ENCODE results near the gene RPL18.
"Not testable (repeated sequence)": the region's sequence is repeated elsewhere in the genome, so short reads cannot be mapped to it uniquely, and the experiment has no call there.

Gene RPL18

GRCh38 chr19:48659768-48660167 is 40.8 kb upstream of the RPL18 start:
- Histone ChIP-seq H2AFZ (ENCODE audit: low read depth) (no peak overlapping the region), H3K27ac (no peak overlapping the region), H3K9ac (no peak overlapping the region), H3K79me2 (ENCODE audit: insufficient read depth, low read depth) (no peaks in the 10 kb centered on the region), H4K20me1 (ENCODE audit: insufficient read depth) (no peaks in the 10 kb centered on the region), H3K36me3 (ENCODE audit: insufficient read depth) (no peaks in the 10 kb centered on the region), H3K4me2 (no peak overlapping the region), H3K4me3 (IDR thresholded peaks at IDR 0.05; ENCODE audit: insufficient read depth, low read depth, low read length) (no peak overlapping the region), H3K27me3 (ENCODE audit: insufficient read depth, low read depth) (peaks cover 36% of the 10 kb centered on the region), H3K4me1 (ENCODE audit: low read depth, poor library complexity, severe bottlenecking) (peaks cover 13% of the 10 kb centered on the region)
- TF ChIP-seq CTCF (conservative IDR thresholded peaks at IDR 0.05; ENCODE audit: low read depth, low read length), result no peak

DNA sequence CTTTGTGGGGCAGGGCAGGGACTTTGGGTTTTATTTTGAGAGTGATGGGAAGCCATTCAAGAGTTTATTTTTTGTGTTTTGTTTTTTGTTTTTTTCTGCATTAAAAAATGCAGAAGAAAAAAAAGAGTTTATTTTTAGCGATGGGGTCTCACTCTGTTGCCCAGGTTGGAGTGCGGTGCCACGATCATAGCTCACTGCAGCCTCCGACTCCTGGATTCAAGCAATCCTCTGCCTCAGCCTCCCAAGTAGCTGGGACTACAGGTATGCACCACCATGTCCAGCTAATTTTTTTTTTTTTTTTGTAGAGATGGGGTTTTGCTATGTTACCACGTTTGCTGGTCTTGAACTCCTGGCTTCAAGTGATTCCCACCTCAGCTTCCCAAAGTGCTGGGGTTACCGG is 39.5 kb upstream of the RPL18 start:
- no peak for TF ChIP-seq CTCF (conservative IDR thresholded peaks at IDR 0.05; ENCODE audit: low read depth, low read length)
- no peaks in the 10 kb centered on the region for H3K79me2 ChIP-seq (ENCODE audit: insufficient read depth, low read depth)
- no peak overlapping the region for H3K4me3 ChIP-seq (IDR thresholded peaks at IDR 0.05; ENCODE audit: insufficient read depth, low read depth, low read length)
- peaks cover 19% of the 10 kb centered on the region for H3K4me1 ChIP-seq (ENCODE audit: low read depth, poor library complexity, severe bottlenecking)
- no peaks in the 10 kb centered on the region for H3K36me3 ChIP-seq (ENCODE audit: insufficient read depth)
- H3K27me3 ChIP-seq (ENCODE audit: insufficient read depth, low read depth), result peaks cover 34% of the 10 kb centered on the region
- no peaks in the 10 kb centered on the region for H4K20me1 ChIP-seq (ENCODE audit: insufficient read depth)
- no peak overlapping the region for H2AFZ ChIP-seq (ENCODE audit: low read depth)
- H3K9ac ChIP-seq, result no peak overlapping the region
- H3K4me2 ChIP-seq, result no peak overlapping the region
- no peak overlapping the region for H3K27ac ChIP-seq

GRCh38 chr19:48657828-48658227 is 38.9 kb upstream of the RPL18 start:
- H3K4me1 ChIP-seq (ENCODE audit: low read depth, poor library complexity, severe bottlenecking), result peaks cover 19% of the 10 kb centered on the region
- H3K79me2 ChIP-seq (ENCODE audit: insufficient read depth, low read depth); H3K36me3 ChIP-seq (ENCODE audit: insufficient read depth); H3K4me3 ChIP-seq (IDR thresholded peaks at IDR 0.05; ENCODE audit: insufficient read depth, low read depth, low read length); H4K20me1 ChIP-seq (ENCODE audit: insufficient read depth); H3K27ac ChIP-seq; H2AFZ ChIP-seq (ENCODE audit: low read depth); H3K4me2 ChIP-seq; H3K9ac ChIP-seq: not testable (repeated sequence)
- peaks cover 34% of the 10 kb centered on the region for H3K27me3 ChIP-seq (ENCODE audit: insufficient read depth, low read depth)

GRCh38 chr19:48656840-48657474 is 38.0 kb upstream of the RPL18 start:
- no peak overlapping the region for H3K4me3 ChIP-seq (IDR thresholded peaks at IDR 0.05; ENCODE audit: insufficient read depth, low read depth, low read length)
- no peak for TF ChIP-seq CTCF (conservative IDR thresholded peaks at IDR 0.05; ENCODE audit: low read depth, low read length)
- no peak overlapping the region for H2AFZ ChIP-seq (ENCODE audit: low read depth)
- peaks cover 34% of the 10 kb centered on the region for H3K27me3 ChIP-seq (ENCODE audit: insufficient read depth, low read depth)
- H3K9ac ChIP-seq, result no peak overlapping the region
- H3K4me1 ChIP-seq (ENCODE audit: low read depth, poor library complexity, severe bottlenecking), result peaks cover 19% of the 10 kb centered on the region
- no peaks in the 10 kb centered on the region for H3K36me3 ChIP-seq (ENCODE audit: insufficient read depth)
- no peak overlapping the region for H3K4me2 ChIP-seq
- H4K20me1 ChIP-seq (ENCODE audit: insufficient read depth), result no peaks in the 10 kb centered on the region
- H3K27ac ChIP-seq, result no peak overlapping the region
- no peaks in the 10 kb centered on the region for H3K79me2 ChIP-seq (ENCODE audit: insufficient read depth, low read depth)

DNA sequence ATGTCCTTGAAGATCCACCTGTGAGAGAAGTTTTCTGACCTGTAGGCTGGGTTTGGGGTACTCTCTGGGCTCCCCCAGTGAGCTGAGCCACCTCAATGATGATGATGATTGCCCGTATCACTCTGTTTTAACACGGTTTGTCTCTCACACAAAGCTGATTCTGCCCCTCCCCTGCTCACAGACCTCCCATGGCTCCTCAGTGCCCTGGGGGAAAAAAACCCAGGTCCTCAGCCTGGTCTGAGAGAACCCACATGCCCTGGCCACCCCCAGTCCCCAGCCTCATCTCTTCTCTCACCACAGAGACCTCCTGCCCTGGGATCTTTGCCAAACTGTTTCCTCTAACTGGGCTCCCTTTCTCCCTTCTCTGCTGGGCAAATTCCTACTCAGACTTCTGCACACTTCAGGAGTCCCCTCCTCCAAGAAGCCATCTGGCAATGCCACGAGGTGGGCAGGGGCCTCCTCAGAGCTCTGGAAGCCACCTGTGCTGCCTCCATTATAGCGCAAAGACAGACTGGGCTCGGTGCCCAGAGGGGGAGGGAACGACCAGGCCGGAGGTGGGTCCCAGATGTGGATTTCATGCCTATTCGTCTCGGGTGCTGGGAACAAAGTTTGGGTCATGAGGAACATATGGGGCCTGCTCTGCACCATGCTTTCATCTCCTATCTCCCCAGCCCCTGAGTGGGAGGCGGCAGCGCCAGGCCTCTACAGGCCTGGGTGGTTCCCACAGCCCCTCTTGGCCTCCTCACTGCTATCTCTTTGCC is 35.5 kb upstream of the RPL18 start:
- Histone ChIP-seq H3K36me3 (ENCODE audit: insufficient read depth) (no peaks in the 10 kb centered on the region), H3K4me3 (IDR thresholded peaks at IDR 0.05; ENCODE audit: insufficient read depth, low read depth, low read length) (no peak overlapping the region), H4K20me1 (ENCODE audit: insufficient read depth) (no peaks in the 10 kb centered on the region), H3K27me3 (ENCODE audit: insufficient read depth, low read depth) (peaks cover 34% of the 10 kb centered on the region), H2AFZ (ENCODE audit: low read depth) (no peak overlapping the region), H3K4me2 (no peak overlapping the region), H3K27ac (no peak overlapping the region), H3K9ac (no peak overlapping the region), H3K4me1 (ENCODE audit: low read depth, poor library complexity, severe bottlenecking) (peaks cover 6% of the 10 kb centered on the region), H3K79me2 (ENCODE audit: insufficient read depth, low read depth) (no peaks in the 10 kb centered on the region)
- TF ChIP-seq CTCF (conservative IDR thresholded peaks at IDR 0.05; ENCODE audit: low read depth, low read length), result no peak
